DND-41 (cell line): ENCODE measurements around the gene SHISA9.

Source experiments
- ATAC-seq: fragments of 200-7000 bp; cut with Tn5 transposase; 3 replicates; pipeline ENCODE4 v1.9.1; 2021; ENCODE audit warnings: low read depth; ENCODE audit not compliant: insufficient read depth
- DNase-seq: peaks from one replicate; pipeline ENCODE4 v3.0.0-alpha.2; 2020
- H2AFZ ChIP-seq: 2 replicates; pipeline ENCODE4 v1.6.0; 2012; ENCODE audit warnings: low read depth, low read length
- H3K27ac ChIP-seq: 2 replicates; pipeline ENCODE4 v1.5.1; 2012; ENCODE audit warnings: low read length, inconsistent platforms
- H3K27me3 ChIP-seq: fragments of 200-600 bp; sonication (generic); 2 replicates; pipeline ENCODE4 v1.6.0; 2012; ENCODE audit warnings: low read length, mild to moderate bottlenecking, inconsistent platforms; ENCODE audit not compliant: insufficient read depth, poor library complexity
- H3K36me3 ChIP-seq: 2 replicates; pipeline ENCODE4 v1.5.1; 2012; ENCODE audit warnings: low read length, inconsistent platforms; ENCODE audit not compliant: insufficient read depth
- H3K4me1 ChIP-seq: 2 replicates; pipeline ENCODE4 v1.5.1; 2012; ENCODE audit warnings: mild to moderate bottlenecking, low read length; ENCODE audit not compliant: insufficient read depth
- H3K4me2 ChIP-seq: 2 replicates; pipeline ENCODE4 v1.6.0; 2012; ENCODE audit warnings: mild to moderate bottlenecking, moderate library complexity, low read length, inconsistent platforms; ENCODE audit not compliant: insufficient read depth
- H3K4me3 ChIP-seq, 2 experiments: fragments of 200-600 bp in 1 of 2; shearing (Covaris generic) in 1 of 2; 2 replicates each; pipeline ENCODE4 v1.5.1; 2012 to 2016; ENCODE audit warnings: inconsistent platforms in 2 of 2, low read length in 2 of 2, mild to moderate bottlenecking in 2 of 2, low read depth in 1 of 2, moderate library complexity in 1 of 2
- H3K79me2 ChIP-seq: 2 replicates; pipeline ENCODE4 v1.6.0; 2012; ENCODE audit warnings: low read length, inconsistent platforms; ENCODE audit not compliant: insufficient read depth
- H3K9ac ChIP-seq: 2 replicates; pipeline ENCODE4 v1.6.0; 2012; ENCODE audit warnings: low read depth, mild to moderate bottlenecking, inconsistent platforms, low read length, moderate library complexity
- H3K9me3 ChIP-seq: 2 replicates; pipeline ENCODE4 v1.5.1; 2012; ENCODE audit warnings: low read length, moderate library complexity, mild to moderate bottlenecking, inconsistent platforms; ENCODE audit not compliant: insufficient read depth, severe bottlenecking
- H4K20me1 ChIP-seq: 2 replicates; pipeline ENCODE4 v1.6.0; 2012; ENCODE audit warnings: low read length; ENCODE audit not compliant: insufficient read depth
- EZH2 ChIP-seq: IDR thresholded peaks from 3 replicates; pipeline ENCODE4 v1.6.1; 2012; ENCODE audit warnings: borderline replicate concordance, low read depth, mild to moderate bottlenecking, moderate library complexity, low read length, inconsistent platforms; ENCODE audit not compliant: severe bottlenecking
- TF ChIP-seq, protein P1 (sequence below): IDR thresholded peaks from 2 replicates; pipeline ENCODE4 v1.5.1; 2012; ENCODE audit warnings: borderline replicate concordance, low read length, moderate library complexity, mild to moderate bottlenecking; ENCODE audit not compliant: poor library complexity, severe bottlenecking; ENCODE audit errors: extremely low read depth

The SHISA9 gene

DNA sequence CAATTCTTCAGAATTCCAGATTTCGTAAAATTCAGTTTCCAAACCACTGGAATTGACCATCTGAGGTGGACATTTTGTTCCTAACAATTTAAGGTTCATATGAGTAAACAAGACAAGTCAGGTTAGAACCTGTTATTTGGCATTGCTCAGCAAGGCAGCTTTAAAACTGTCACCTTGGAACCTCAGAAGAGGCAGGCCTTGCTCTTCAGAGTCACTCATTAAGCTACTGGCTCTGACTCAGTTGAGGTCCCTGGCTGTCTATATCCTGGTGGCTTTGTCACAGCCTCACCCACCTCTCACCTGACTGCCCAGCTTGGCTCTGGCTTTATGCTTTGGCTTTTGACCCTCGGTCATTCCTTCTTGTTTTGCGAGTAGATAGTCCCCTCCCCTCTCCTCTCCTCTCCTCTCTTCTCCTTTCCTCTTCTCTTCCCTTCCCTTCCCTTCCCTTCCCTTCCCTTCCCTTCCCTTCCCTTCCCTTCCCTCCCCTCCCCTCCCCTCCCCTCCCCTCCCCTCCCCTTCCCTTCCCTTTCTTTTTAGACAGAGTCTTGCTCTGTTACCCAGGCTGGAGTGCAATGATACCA is 238.4 kb downstream of the SHISA9 start:
- DNase-seq: no peak
- H3K4me1 ChIP-seq: no peaks in the 10 kb centered on the region
- no peaks in the 10 kb centered on the region for H4K20me1 ChIP-seq
- H3K4me3 ChIP-seq: no peak overlapping the region
- H3K79me2 ChIP-seq: no peaks in the 10 kb centered on the region
- no peak overlapping the region for H2AFZ ChIP-seq
- no peak overlapping the region for H3K27ac ChIP-seq
- H3K9ac ChIP-seq: no peak overlapping the region
- no peaks in the 10 kb centered on the region for H3K27me3 ChIP-seq
- H3K4me2 ChIP-seq: no peak overlapping the region
- H3K9me3 ChIP-seq: no peaks in the 10 kb centered on the region
- no peak for ATAC-seq
- H3K36me3 ChIP-seq: no peaks in the 10 kb centered on the region
- TF ChIP-seq, protein P1, sequence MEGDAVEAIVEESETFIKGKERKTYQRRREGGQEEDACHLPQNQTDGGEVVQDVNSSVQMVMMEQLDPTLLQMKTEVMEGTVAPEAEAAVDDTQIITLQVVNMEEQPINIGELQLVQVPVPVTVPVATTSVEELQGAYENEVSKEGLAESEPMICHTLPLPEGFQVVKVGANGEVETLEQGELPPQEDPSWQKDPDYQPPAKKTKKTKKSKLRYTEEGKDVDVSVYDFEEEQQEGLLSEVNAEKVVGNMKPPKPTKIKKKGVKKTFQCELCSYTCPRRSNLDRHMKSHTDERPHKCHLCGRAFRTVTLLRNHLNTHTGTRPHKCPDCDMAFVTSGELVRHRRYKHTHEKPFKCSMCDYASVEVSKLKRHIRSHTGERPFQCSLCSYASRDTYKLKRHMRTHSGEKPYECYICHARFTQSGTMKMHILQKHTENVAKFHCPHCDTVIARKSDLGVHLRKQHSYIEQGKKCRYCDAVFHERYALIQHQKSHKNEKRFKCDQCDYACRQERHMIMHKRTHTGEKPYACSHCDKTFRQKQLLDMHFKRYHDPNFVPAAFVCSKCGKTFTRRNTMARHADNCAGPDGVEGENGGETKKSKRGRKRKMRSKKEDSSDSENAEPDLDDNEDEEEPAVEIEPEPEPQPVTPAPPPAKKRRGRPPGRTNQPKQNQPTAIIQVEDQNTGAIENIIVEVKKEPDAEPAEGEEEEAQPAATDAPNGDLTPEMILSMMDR: no peak
- TF ChIP-seq EZH2: no peak

DNA sequence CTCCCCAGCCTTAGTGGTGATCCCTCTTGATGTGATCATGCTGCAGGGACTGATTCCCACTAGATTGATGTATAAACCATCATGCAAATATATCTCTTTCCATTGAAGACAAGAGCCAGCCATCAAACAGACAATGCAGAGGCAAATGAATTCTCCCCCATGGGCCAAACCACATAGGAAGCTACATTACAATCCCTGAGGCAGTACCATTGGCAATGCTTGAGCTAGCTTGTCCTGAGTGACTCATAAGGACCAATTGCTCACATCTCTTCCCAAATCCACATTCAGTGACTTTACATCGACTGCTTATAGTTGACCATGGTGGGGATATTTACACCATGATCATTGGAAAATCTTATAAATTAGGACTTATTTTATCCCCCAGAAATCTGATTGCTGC is 242.2 kb downstream of the SHISA9 start:
- no peaks in the 10 kb centered on the region for H3K9me3 ChIP-seq
- no peak for ATAC-seq
- H4K20me1 ChIP-seq: no peaks in the 10 kb centered on the region
- no peak overlapping the region for H3K9ac ChIP-seq
- no peaks in the 10 kb centered on the region for H3K36me3 ChIP-seq
- H3K79me2 ChIP-seq: no peaks in the 10 kb centered on the region
- H2AFZ ChIP-seq: no peak overlapping the region
- H3K4me2 ChIP-seq: no peak overlapping the region
- H3K27me3 ChIP-seq: no peaks in the 10 kb centered on the region
- no peak overlapping the region for H3K27ac ChIP-seq
- TF ChIP-seq, protein P1: no peak
- no peak for TF ChIP-seq EZH2
- H3K4me3 ChIP-seq: no peak overlapping the region
- DNase-seq: no peak
- no peaks in the 10 kb centered on the region for H3K4me1 ChIP-seq

DNA sequence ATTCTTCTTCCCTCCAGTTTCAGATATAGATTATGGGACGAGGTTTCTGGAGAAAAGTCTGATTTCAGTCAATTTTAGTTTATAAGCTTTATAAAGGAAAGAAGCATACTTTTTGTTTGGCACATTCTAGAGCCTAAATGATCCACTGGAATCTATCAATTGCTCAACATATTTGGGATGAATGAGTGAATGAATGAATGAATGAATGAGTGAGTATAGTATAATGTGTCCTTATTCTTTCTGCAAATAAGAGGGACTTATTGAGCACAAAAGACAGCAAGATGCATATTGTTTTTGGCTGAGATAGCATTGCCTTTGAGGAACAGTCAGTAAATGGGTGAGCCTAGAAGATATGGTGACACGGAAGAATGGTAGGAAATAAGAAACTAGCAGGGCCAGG is 245.4 kb downstream of the SHISA9 start:
- TF ChIP-seq EZH2: no peak
- TF ChIP-seq, protein P1: no peak
- DNase-seq: no peak
- H4K20me1 ChIP-seq: no peaks in the 10 kb centered on the region
- H3K4me2 ChIP-seq: no peak overlapping the region
- no peaks in the 10 kb centered on the region for H3K36me3 ChIP-seq
- H2AFZ ChIP-seq: no peak overlapping the region
- no peak for ATAC-seq
- no peaks in the 10 kb centered on the region for H3K9me3 ChIP-seq
- H3K79me2 ChIP-seq: no peaks in the 10 kb centered on the region
- no peak overlapping the region for H3K27ac ChIP-seq
- H3K27me3 ChIP-seq: no peaks in the 10 kb centered on the region
- no peak overlapping the region for H3K9ac ChIP-seq
- no peaks in the 10 kb centered on the region for H3K4me1 ChIP-seq
- no peak overlapping the region for H3K4me3 ChIP-seq

DNA sequence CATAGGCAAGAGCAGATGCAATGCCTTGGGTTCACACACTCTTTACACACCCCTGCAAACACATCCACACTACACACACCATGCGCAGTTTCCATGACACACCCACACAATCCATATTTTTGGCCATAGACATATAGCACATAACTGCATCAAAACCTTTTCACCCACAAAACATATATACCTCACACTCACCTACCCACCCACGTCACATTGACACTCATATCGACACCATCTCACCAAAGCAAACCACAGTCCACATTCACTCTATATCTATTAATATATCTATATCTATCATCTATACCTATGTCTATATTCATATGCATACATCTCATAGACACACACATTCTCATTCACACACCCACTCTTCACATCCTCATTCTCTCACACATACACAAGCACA is 246.9 kb downstream of the SHISA9 start:
- Histone ChIP-seq H3K36me3 (no peaks in the 10 kb centered on the region), H3K4me1 (no peaks in the 10 kb centered on the region), H3K4me3 (no peak overlapping the region), H3K79me2 (no peaks in the 10 kb centered on the region), H3K9me3 (no peaks in the 10 kb centered on the region), H3K27me3 (no peaks in the 10 kb centered on the region), H3K4me2 (no peak overlapping the region), H4K20me1 (no peaks in the 10 kb centered on the region), H3K9ac (no peak overlapping the region), H2AFZ (no peak overlapping the region), H3K27ac (no peak overlapping the region)
- ATAC-seq (no peak), DNase-seq (no peak)
- TF ChIP-seq, protein P1: no peak
- no peak for TF ChIP-seq EZH2
